AG04450 (cell line): Measurements from ENCODE around the gene GSTM1. TPM values are rescaled to one million over a fixed set of nuclear protein-coding genes. Genes with fewer than 3 reads are reported as not detected.

Source experiments
- CTCF ChIA-PET: fragments of 300-600, 350-600 bp; formaldehyde crosslinking; extraction: SDS; loops from one replicate; lab custom pipeline; 2022; ENCODE audit warnings: antibody characterized with exemption, inconsistent platforms; lab: Charles Lee
- POLR2A ChIA-PET: fragments of 350-600 bp; formaldehyde crosslinking; extraction: SDS; loops from one replicate; lab custom pipeline; 2021; ENCODE audit warnings: antibody characterized with exemption, inconsistent platforms; lab: Yijun Ruan, JAX
- DNase-seq: peaks from one replicate; pipeline ENCODE4 v3.0.0-alpha.2; 2011; ENCODE audit warnings: low read depth, low spot score
- H3K27ac ChIP-seq: one replicate; pipeline ENCODE4 v1.5.1; 2012; ENCODE audit warnings: low read depth, low read length, control low read depth
- H3K27me3 ChIP-seq: one replicate; pipeline ENCODE4 v1.6.0; 2012; ENCODE audit warnings: low read length; ENCODE audit not compliant: control insufficient read depth, insufficient read depth
- H3K4me3 ChIP-seq: 2 replicates; pipeline ENCODE4 v1.5.1; 2011; ENCODE audit warnings: mild to moderate bottlenecking, low read depth, low read length, control low read depth
- H3K9me3 ChIP-seq: 2 replicates; pipeline ENCODE4 v1.5.1; 2012; ENCODE audit warnings: low read length; ENCODE audit not compliant: control insufficient read depth, insufficient read depth
- polyA plus RNA-seq: library from polyadenylated mRNA; depleted of rRNA; stranded (reverse); fragments of >200 nt; gene quantifications from 2 replicates; pipeline ENCODE4 v1.2.3, GENCODE V29; 2011
- TF ChIP-seq, protein P1 (sequence below): IDR thresholded peaks from 2 replicates; pipeline ENCODE4 v1.5.1; 2011; ENCODE audit warnings: low read depth, low read length, control low read depth, inconsistent platforms

The GSTM1 gene
- polyA plus RNA-seq, 1 experiment = 1.6 TPM

DNA sequence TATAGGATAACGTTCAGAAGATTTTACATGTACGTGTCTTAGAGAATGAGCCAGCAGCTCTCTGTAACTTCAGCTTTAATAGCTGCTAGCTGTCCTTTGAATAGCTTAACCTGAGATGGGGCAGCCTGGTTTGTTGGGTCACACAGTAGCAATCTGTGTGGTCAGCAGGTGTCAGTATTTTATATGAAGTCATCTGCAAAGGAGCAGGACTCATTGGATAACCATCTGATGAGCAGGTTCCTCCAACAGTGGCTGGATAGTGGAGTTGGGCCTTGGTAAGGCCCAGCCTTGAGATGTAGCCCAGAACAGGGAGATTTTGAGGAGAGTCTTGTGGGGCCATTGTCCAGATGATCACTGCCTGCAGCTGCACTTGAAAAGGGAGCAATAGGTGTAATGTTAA is 30.9 kb downstream of the GSTM1 start:
- Histone ChIP-seq H3K9me3 (no peaks in the 10 kb centered on the region), H3K27me3 (no peaks in the 10 kb centered on the region), H3K4me3 (no peak overlapping the region), H3K27ac (peak overlapping the region; percentile 25)
- no peak for DNase-seq
- ChIA-PET CTCF (interaction anchor here (1.3 to 2.2 kb wide), 3 partner anchors 72 to 186 kb away, joined by 3 to 7 read pairs (median 6); no protein-coding TSS in a partner anchor), POLR2A (no interaction called here)
- TF ChIP-seq, protein P1, sequence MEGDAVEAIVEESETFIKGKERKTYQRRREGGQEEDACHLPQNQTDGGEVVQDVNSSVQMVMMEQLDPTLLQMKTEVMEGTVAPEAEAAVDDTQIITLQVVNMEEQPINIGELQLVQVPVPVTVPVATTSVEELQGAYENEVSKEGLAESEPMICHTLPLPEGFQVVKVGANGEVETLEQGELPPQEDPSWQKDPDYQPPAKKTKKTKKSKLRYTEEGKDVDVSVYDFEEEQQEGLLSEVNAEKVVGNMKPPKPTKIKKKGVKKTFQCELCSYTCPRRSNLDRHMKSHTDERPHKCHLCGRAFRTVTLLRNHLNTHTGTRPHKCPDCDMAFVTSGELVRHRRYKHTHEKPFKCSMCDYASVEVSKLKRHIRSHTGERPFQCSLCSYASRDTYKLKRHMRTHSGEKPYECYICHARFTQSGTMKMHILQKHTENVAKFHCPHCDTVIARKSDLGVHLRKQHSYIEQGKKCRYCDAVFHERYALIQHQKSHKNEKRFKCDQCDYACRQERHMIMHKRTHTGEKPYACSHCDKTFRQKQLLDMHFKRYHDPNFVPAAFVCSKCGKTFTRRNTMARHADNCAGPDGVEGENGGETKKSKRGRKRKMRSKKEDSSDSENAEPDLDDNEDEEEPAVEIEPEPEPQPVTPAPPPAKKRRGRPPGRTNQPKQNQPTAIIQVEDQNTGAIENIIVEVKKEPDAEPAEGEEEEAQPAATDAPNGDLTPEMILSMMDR = no peak

DNA sequence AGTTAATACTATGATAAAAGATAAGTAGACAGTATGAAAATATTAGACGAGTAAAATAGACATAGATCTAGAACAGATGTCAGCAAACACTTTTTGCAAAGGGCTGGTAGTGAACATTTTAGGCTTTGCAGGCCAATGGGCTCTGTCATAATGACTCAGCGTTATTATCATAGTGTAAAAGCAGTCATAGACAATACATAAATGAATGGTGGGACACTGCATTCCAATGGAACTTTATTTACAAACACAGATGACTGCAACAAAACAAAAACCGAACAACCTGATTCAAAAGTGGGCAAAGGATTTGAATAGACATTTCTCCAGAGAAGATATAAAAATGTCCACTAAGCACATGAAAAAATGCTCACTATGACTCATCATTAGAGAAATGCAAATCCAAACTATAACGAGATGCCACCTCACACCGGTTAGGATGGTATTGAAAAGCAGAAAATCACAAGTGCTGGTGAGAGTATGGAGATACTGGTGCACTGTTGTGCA is 31.8 kb downstream of the GSTM1 start:
- CTCF ChIA-PET = interaction anchor here (1.8 kb wide), 1 partner anchor 187 kb away, joined by 6 read pairs; no protein-coding TSS in a partner anchor
- TF ChIP-seq, protein P1 = no peak
- H3K27me3 ChIP-seq = no peaks in the 10 kb centered on the region
- no peak for DNase-seq
- no peak overlapping the region for H3K4me3 ChIP-seq
- POLR2A ChIA-PET = no interaction called here
- no peaks in the 10 kb centered on the region for H3K9me3 ChIP-seq
- no peak overlapping the region for H3K27ac ChIP-seq

DNA sequence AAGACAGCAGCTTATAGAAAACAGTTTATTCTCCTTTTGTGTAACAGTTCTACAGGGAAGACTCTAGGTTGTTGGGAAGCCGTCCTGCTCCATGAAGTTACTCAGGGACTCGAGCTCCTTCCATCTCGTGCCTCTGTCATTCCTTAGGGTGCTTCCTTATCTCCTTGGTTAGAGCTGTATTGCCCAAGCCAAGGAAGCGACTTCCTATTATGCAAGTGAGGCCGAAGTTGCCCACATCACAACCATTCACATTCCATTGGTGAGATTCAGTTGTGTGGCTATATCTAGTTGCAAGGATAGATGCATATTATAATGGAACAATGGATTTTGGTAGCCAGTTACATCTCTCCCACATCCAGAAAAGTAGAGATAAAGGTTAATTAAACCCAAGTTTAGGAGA is 33.4 kb downstream of the GSTM1 start:
- DNase-seq = no peak
- CTCF ChIA-PET = interaction anchor here (1.3 kb wide), 1 partner anchor 81 kb away, joined by 3 read pairs; no protein-coding TSS in a partner anchor
- Histone ChIP-seq H3K27me3 (no peaks in the 10 kb centered on the region), H3K27ac (no peak overlapping the region), H3K9me3 (no peaks in the 10 kb centered on the region; the same call in 1 of the 2 replicates), H3K4me3 (no peak overlapping the region)
- TF ChIP-seq, protein P1 = no peak
- POLR2A ChIA-PET = interaction anchor here (1.0 kb wide), 1 partner anchor 19 kb away, joined by 3 read pairs; no protein-coding TSS in a partner anchor

DNA sequence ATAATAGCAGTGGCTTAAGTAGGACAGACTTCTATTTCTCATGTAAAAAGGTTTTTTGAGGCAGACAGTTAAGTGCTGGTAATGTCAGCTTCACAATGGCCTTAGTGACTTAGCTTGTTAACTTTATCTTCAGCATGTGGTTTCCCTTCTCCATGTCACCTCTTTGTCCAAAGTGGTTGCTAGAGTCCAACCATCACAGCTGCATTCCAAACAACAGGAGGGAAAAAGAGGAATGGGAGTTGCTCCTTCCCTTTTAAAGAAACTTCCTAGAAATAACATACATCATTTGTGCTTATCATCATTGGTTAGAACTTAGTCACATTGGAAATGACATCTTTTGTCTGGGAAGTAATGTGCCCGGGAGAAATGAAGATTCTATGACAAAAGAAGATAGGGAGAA is 34.4 kb downstream of the GSTM1 start:
- no peak for DNase-seq
- CTCF ChIA-PET = no interaction called here
- POLR2A ChIA-PET = interaction anchor here (1.0 kb wide), 1 partner anchor 18 kb away, joined by 3 read pairs; no protein-coding TSS in a partner anchor
- Histone ChIP-seq H3K4me3 (no peak overlapping the region), H3K27ac (no peak overlapping the region), H3K9me3 (no peaks in the 10 kb centered on the region; the same call in 1 of the 2 replicates), H3K27me3 (peaks cover 6% of the 10 kb centered on the region)
- TF ChIP-seq, protein P1 = no peak

DNA sequence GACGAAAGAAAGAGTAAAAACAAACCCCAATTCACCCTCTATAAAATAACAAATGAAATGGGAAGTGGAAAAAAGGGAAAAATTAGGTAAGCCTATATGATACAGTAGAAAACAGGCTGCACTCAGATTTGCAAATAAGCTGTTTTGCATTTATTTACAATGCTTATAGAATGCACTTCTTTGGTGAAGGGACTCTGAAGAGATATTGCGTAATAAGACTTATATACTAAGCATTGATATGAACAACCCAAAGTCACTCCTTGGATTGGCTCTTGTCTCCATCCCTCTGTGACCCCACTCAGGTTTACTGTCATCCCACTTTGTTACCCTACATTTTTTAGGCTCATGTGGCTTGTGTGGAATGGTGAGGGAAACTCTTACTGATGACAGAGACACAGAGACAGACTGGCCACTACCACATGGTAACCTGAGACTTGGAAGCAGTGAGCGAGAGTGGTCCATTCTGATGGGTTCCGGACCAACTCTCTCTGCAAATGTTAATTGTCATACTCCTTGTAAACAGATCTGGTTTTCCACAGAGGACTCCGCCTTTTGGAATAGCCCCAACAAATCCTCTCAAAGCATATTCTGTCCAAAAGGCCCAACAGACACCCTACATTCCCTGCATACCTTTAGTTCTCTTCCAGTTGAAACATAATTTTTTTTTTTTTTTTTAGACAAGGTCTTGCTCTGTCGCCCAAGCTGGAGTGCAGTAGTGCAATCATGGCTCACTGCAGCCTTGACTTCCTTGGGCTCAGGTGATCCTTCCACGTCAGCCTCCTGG is 35.5 kb downstream of the GSTM1 start:
- no peak for DNase-seq
- POLR2A ChIA-PET = no interaction called here

More for the DNA sequence above, 35.5 kb downstream of the GSTM1 start:
- Histone ChIP-seq H3K27me3 (peaks cover 7% of the 10 kb centered on the region), H3K27ac (no peak overlapping the region), H3K4me3 (no peak overlapping the region), H3K9me3 (no peaks in the 10 kb centered on the region; the same call in 1 of the 2 replicates)
- CTCF ChIA-PET = no interaction called here
- TF ChIP-seq, protein P1 = no peak
